T follicular helper cell (primary cell): ENCODE measurements around the gene STX4.
A peak's percentile ranks its signal among the peaks of the same experiment; 100 is the strongest.

Experiments
- DNase-seq: peaks from one replicate; pipeline ENCODE4 v3.0.0-alpha.2; 2020; ENCODE audit warnings: low read depth

STX4 gene

GRCh38 chr16:31022544-31023251 lies 10.7 kb upstream of the STX4 start:
- no peak for DNase-seq

- no peak for DNase-seq
Measured at GRCh38 chr16:31023252-31023602, 10.1 kb upstream of the STX4 start.

- DNase-seq, result no peak
Measured at GRCh38 chr16:31023627-31024226, 9.6 kb upstream of the STX4 start.

GRCh38 chr16:31025339-31025738 lies 8.0 kb upstream of the STX4 start:
- DNase-seq, result no peak

- no peak for DNase-seq
Measured at GRCh38 chr16:31029272-31029671, 4.1 kb upstream of the STX4 start.

- no peak for DNase-seq
Measured at GRCh38 chr16:31031276-31031675, 2.1 kb upstream of the STX4 start.

- peak; percentile 84 for DNase-seq
Measured at GRCh38 chr16:31033709-31034492, 543 bp downstream of the STX4 start.

GRCh38 chr16:31036691-31037090 lies 3.3 kb downstream of the STX4 start:
- no peak for DNase-seq

GRCh38 chr16:31038993-31039392 lies 5.6 kb downstream of the STX4 start:
- DNase-seq, result no peak

GRCh38 chr16:31042866-31043265 lies 9.5 kb downstream of the STX4 start:
- DNase-seq, result no peak

- no peak for DNase-seq
Measured at GRCh38 chr16:31043352-31043751, 10.0 kb downstream of the STX4 start.

GRCh38 chr16:31043898-31044481 lies 10.6 kb downstream of the STX4 start:
- no peak for DNase-seq

- no peak for DNase-seq
Measured at GRCh38 chr16:31050280-31051030, 17.1 kb downstream of the STX4 start.

GRCh38 chr16:31052114-31052513 lies 18.8 kb downstream of the STX4 start:
- DNase-seq, result no peak

- no peak for DNase-seq
Measured at GRCh38 chr16:31055613-31056012, 22.3 kb downstream of the STX4 start.

- no peak for DNase-seq
Measured at GRCh38 chr16:31061126-31061812, 27.9 kb downstream of the STX4 start.

GRCh38 chr16:31061813-31062440 lies 28.6 kb downstream of the STX4 start:
- no peak for DNase-seq

- no peak for DNase-seq
Measured at GRCh38 chr16:31063495-31063842, 30.1 kb downstream of the STX4 start.

GRCh38 chr16:31063843-31064611 lies 30.7 kb downstream of the STX4 start:
- DNase-seq, result no peak

GRCh38 chr16:31064882-31065461 lies 31.6 kb downstream of the STX4 start:
- no peak for DNase-seq
